Aorta (tissue), 5 donors: Measurements from ENCODE around the gene ARHGEF26. TPM values are rescaled to one million over a fixed set of nuclear protein-coding genes. Genes with fewer than 3 reads are reported as not detected.
"Not testable (repeated sequence)": the region's sequence is repeated elsewhere in the genome, so short reads cannot be mapped to it uniquely, and the experiment has no call there.

Experiments used
- ATAC-seq: fragments of 200-7000 bp; cut with Tn5 transposase; one replicate; pipeline ENCODE4 v1.9.1; 2022; ENCODE audit warnings: moderate library complexity; ENCODE audit not compliant: low FRiP score
- DNase-seq, 2 donors: peaks; one replicate each; pipeline ENCODE4 v3.0.0-alpha.2; 2020
- H3K27ac ChIP-seq, 2 donors: one replicate each; pipeline ENCODE4 v1.5.1; 2013; ENCODE audit warnings: low read length in 2 of 2, mild to moderate bottlenecking in 2 of 2, moderate library complexity in 2 of 2, control low read depth in 1 of 2, inconsistent platforms in 1 of 2, low read depth in 1 of 2
- H3K27me3 ChIP-seq, 2 donors: one replicate each; pipeline ENCODE4 v1.6.1; 2013; ENCODE audit warnings: control low read depth in 1 of 2, low read length in 1 of 2, mild to moderate bottlenecking in 1 of 2, moderate library complexity in 1 of 2; ENCODE audit not compliant: insufficient read depth in 2 of 2, control insufficient read depth in 1 of 2
- H3K36me3 ChIP-seq, 2 donors: one replicate each; pipeline ENCODE4 v1.6.1; 2013; ENCODE audit warnings: control low read depth in 1 of 2, low read length in 1 of 2, mild to moderate bottlenecking in 1 of 2; ENCODE audit not compliant: insufficient read depth in 2 of 2, control insufficient read depth in 1 of 2
- H3K4me1 ChIP-seq, 2 donors: one replicate each; pipeline ENCODE4 v1.6.1; 2013; ENCODE audit warnings: low read length in 2 of 2, control low read depth in 1 of 2, mild to moderate bottlenecking in 1 of 2, moderate library complexity in 1 of 2; ENCODE audit not compliant: insufficient read depth in 2 of 2, control insufficient read depth in 1 of 2
- H3K4me3 ChIP-seq, 2 donors: one replicate each; pipeline ENCODE4 v1.5.1; 2013; ENCODE audit warnings: low read length in 2 of 2, control low read depth in 1 of 2, mild to moderate bottlenecking in 1 of 2
- H3K9me3 ChIP-seq: one replicate; pipeline ENCODE4 v1.6.1; 2013; ENCODE audit warnings: mild to moderate bottlenecking, low read length; ENCODE audit not compliant: control insufficient read depth
- WGBS, 2 donors: extraction: QIAGEN DNeasy Blood & Tissue Kit; methylation state at CpG; one replicate each; pipeline ENCODE4 v1.1.7; 2013; 5-methylcytosine and 5-hydroxymethylcytosine counted together
- intact Hi-C, 2 donors: fragments of 100-400 bp; cut with DNase I; formaldehyde crosslinking; loops; one replicate each; pipeline versions ENCODE4 v1.14.2 to v1.15.0; 2022
- polyA plus RNA-seq, 2 donors: library from polyadenylated mRNA; stranded (reverse); fragments of 200-250 nt; gene quantifications; one replicate each; pipeline ENCODE4 v1.2.3, GENCODE V29; 2013
- total RNA-seq, 2 donors: library from RNA; stranded (reverse); fragmentation: NEBNext Ultra II Directional; extraction: Animal tissue kit (Norgen Biotek cat#: 25700); gene quantifications; one replicate each; pipeline ENCODE4 v1.2.1, GENCODE V29; 2021
- donor health status: healthy with polysubstance abuse.
- donor health status: Bipolar disorder and iron deficiency.
- donor health status: DM: no; HTN: no; CAD: no.
- donor health status: DM: no; HTN: no; CAD: no.
- donor health status: DM: yes; HTN: yes; CAD: no.

Gene ARHGEF26
- total and polyA plus RNA-seq, 4 donors = 16.4 to 31.5 (median 25.7) TPM

DNA sequence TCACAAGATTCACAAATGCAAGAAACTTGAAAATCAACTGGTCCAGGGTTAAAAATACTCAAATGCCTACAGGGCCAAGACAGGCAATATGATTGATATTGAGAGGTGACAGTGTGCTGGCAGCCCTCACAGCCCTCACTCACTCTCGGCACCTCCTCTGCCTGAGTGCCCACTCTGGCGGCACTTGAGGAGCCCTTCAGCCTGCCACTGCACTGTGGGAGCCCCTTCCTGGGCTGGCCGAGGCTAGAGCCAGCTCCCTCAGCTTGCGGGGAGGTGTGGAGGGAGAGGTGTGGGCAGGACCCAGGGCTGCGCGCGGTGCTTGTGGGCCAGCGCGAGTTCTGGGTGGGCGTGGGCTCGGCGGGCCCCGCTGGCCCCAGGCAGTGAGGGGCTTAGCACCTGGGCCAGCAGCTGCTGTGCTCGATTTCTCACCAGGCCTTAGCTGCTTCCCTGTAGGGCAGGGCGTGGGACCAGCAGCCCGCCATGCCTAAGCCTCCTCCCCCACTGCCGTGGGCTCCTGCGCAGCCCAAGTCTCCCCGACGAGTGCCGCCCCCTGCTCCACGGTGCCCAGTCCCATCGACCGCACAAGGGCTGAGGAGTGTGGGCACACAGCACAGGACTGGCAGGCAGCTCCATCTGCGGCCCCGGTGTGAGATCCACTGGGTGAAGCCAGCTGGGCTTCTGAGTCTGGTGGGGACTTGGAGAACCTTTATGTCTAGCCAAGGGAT, 33.3 kb upstream of the ARHGEF26 start:
- H3K4me3 ChIP-seq, H3K36me3 ChIP-seq, intact Hi-C loops, H3K9me3 ChIP-seq, H3K27ac ChIP-seq, H3K27me3 ChIP-seq, DNase-seq, ATAC-seq, H3K4me1 ChIP-seq: not testable (repeated sequence)
- WGBS, 2 donors = 96 to 97% methylated on average over 25 to 26 of the region's 26 CpGs

DNA sequence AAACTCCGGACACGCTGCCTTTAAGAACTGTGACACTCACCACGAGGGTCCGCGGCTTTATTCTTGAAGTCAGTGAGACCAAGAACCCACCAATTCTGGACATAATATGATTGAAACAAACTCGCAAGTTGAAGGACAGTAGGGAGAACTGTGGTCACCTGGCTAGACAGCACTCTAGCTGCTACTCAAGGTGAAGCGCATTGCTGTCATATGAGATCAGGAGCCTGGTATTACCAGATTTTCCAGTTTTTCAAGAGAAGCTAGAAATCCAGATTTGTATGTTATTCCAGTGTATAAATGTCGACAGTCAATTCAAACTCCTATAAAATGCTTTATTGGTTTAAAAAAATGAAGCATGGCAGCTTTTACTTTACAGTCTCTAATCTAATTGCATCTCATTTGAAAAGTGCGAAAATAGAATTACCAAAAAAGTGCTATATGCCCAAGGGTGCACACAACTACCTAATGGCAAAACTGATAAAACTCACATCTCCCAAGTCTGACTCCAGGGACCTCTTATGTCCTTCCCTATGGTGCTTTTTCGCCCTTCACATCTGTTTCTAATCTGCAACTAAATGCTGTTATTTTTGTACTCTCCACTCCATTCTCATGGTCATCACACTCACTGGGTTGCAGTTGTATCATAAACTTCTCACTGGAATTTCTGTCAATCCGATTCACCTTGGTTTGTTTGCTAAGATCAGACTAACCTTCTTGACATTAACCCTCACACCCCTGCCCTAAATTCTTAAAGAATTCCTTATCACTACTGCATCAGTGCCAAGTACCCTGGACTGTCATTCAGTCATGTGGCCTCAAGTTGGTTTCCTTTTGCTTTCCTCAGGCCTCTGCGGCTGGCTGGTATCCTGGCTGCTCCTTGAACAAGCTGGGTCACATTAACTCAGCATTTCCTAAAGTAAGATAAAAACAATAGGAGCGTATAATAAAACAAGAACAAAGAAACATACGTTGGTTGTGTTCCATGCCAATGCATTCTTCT, 31.5 kb upstream of the ARHGEF26 start:
- 74 to 78% methylated on average over 14 of the region's 14 CpGs for WGBS, 2 donors
- Histone ChIP-seq H3K27ac (no peak overlapping the region), H3K27me3 (no peaks in the 10 kb centered on the region), H3K4me3 (no peak overlapping the region), H3K36me3 (peaks cover 0 to 1% of the 10 kb centered on the region in 2 donors), H3K9me3 (no peaks in the 10 kb centered on the region), H3K4me1 (no peaks in the 10 kb centered on the region)
- ATAC-seq = no peak
- no peak for DNase-seq
- intact Hi-C loops = no loop called here

DNA sequence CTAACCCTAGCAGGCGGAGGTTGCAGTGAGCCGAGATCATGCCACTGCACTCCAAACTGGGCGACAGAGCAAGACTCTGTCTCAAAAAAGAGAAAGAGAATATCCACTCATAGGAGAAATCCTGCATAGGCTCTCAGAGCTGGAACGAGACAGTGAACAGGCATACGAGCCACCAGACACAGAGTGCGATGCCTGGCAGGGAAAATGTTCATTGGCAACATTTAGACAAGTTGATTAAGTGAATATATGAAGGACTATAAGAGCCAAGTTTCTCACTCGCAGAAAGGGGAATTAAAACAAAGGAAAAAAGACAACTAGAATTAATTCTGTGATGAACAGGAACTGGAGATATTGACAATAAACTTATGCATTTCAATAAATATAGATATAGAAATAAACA, 27.1 kb upstream of the ARHGEF26 start:
- 29 to 52% methylated on average over 7 of the region's 7 CpGs for WGBS, 2 donors
- H3K27ac ChIP-seq = no peak overlapping the region
- intact Hi-C loops = no loop called here

DNA sequence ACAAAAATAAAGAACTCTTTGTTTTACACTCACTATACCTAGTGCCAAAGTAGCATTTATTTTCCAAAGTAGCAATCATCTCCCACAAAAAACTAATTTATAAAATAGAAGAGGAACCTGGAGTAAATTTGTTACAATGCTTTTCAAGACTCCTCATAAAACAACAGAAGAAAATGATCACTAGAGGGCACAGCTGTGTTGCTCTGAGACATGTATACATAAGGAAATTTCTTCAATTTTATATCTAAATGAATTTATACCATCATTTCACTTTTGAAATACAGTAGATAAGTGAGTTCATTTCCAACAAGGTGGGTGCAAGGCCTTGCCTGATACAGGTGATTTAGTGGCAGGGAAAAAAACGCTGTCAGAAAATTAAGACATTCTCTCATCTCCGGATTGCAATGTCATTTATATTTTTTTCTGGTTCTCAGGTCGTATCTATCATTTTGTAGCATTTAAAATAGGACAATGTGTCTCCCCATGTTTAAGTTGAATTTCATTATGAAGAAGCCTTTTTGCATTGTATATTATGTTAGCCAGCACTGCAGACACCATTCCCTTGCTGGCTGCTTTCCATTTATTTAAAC, 25.3 kb upstream of the ARHGEF26 start:
- H3K36me3 ChIP-seq = no peaks in the 10 kb centered on the region
- no peak for ATAC-seq
- no peaks in the 10 kb centered on the region for H3K27me3 ChIP-seq
- no peak overlapping the region for H3K27ac ChIP-seq
- DNase-seq = no peak
- H3K4me1 ChIP-seq = no peaks in the 10 kb centered on the region
- no peak overlapping the region for H3K4me3 ChIP-seq
- 74 to 77% methylated on average over 3 of the region's 3 CpGs for WGBS, 2 donors
- intact Hi-C loops = loop anchor here (2.0 kb wide), 2 partner anchors 157 to 159 kb away; no protein-coding TSS in a partner anchor
- H3K9me3 ChIP-seq = no peaks in the 10 kb centered on the region

More for the DNA sequence above, 27.1 kb upstream of the ARHGEF26 start:
- Histone ChIP-seq H3K36me3 (peaks cover 0 to 1% of the 10 kb centered on the region in 2 donors), H3K4me3 (no peak overlapping the region), H3K4me1 (no peaks in the 10 kb centered on the region), H3K27me3 (no peaks in the 10 kb centered on the region), H3K9me3 (no peaks in the 10 kb centered on the region)
- DNase-seq (no peak), ATAC-seq (no peak)

DNA sequence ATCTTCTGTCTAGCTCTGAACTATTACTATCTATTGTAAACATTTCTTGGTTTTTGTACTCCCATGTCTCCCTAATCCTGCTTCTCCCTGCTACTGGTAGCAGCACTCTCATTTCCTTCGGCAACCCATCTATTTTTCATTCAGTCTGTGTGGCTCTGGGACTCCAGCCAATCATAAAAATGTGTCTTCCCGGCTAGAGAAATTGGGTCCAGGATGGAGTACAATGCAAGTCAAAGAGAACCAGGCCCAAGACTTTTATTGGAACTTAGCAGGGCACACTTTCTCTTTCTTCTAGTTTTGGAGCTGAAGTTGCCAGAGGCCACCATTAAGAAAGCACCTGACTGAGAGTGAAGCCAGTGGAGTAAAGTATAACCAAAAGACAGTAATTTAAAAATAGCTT, 22.8 kb upstream of the ARHGEF26 start:
- Histone ChIP-seq H3K27ac (no peak overlapping the region), H3K36me3 (no peaks in the 10 kb centered on the region), H3K4me1 (no peaks in the 10 kb centered on the region), H3K9me3 (no peaks in the 10 kb centered on the region), H3K27me3 (no peaks in the 10 kb centered on the region), H3K4me3 (no peak overlapping the region)
- ATAC-seq (no peak), DNase-seq (no peak)
- intact Hi-C loops = no loop called here
- 8 to 10% methylated on average over 2 of the region's 2 CpGs for WGBS, 2 donors

DNA sequence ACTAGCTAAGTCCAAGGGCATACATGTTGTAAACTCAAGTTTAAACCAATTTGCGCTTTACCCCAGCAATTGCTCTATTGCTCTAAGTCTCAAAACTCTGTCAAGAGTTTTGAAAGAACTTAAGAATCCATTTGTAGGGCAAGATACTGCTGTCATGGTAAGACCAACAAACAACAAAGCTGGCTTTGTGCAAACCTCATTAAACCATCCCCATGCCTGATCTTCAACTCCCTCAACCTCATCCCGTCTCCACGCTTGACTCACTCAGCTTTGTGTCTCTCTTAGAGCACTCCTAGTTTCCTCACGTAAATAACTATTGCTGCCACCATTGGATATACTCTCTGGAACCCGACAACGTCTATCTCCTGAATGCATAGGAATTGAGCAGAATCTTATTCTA, 20.6 kb upstream of the ARHGEF26 start:
- no peaks in the 10 kb centered on the region for H3K4me1 ChIP-seq
- H3K27me3 ChIP-seq = no peaks in the 10 kb centered on the region
- intact Hi-C loops = no loop called here
- ATAC-seq (no peak), DNase-seq (no peak)
- no peak overlapping the region for H3K4me3 ChIP-seq
- H3K9me3 ChIP-seq = no peaks in the 10 kb centered on the region
- no peaks in the 10 kb centered on the region for H3K36me3 ChIP-seq
- WGBS, 2 donors = 97% methylated on average over 6 of the region's 6 CpGs
- H3K27ac ChIP-seq = no peak overlapping the region

DNA sequence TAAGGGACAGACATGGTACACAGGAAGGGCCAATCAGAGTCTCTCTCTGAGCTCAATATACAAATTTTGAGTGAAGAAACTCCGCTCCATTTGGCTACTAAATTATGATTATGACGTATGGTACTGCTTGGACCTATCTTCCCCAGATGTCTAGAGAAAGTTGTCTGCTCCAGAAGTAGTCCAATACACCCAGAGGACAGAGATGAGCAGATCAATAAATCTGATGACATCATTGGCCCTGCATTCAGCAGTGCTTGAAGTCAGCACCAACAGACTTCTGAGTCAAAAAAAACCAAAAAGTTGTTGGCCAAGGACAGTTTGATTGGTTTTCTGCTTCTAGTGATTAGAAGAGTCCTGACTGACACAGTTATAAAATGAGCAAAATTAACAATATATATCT, 19.9 kb upstream of the ARHGEF26 start:
- intact Hi-C loops = no loop called here
- WGBS, 2 donors = 96% methylated on average over 2 of the region's 2 CpGs
- no peak for DNase-seq

DNA sequence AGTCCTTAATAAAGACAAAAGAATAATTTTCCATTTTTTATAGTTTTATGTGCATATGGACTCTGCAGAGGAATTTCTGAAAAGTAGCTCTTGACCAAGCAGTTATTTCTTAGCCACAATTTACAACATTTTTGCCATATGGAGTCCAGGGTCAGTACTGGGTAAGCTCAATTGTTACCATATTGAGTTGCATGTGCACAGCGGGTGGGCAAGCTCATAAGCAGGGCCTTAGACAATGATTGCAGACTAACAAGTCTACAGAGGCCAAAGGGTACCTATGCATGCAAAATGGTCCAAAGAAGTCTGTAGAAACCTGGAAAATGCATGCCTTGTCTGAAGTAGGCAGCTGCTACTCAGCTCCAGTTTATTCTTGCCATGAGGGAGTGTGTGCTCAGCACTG, 19.0 kb upstream of the ARHGEF26 start:
- 97 to 100% methylated on average over 1 of the region's 1 CpG for WGBS, 2 donors
- intact Hi-C loops = no loop called here
- Histone ChIP-seq H3K36me3 (no peaks in the 10 kb centered on the region), H3K9me3 (no peaks in the 10 kb centered on the region), H3K4me1 (no peaks in the 10 kb centered on the region), H3K27me3 (no peaks in the 10 kb centered on the region), H3K4me3 (no peak overlapping the region), H3K27ac (no peak overlapping the region)
- DNase-seq = no peak
- no peak for ATAC-seq

More for the DNA sequence above, 19.9 kb upstream of the ARHGEF26 start:
- Histone ChIP-seq H3K36me3 (no peaks in the 10 kb centered on the region), H3K4me1 (no peaks in the 10 kb centered on the region), H3K9me3 (no peaks in the 10 kb centered on the region), H3K27me3 (no peaks in the 10 kb centered on the region), H3K27ac (no peak overlapping the region), H3K4me3 (no peak overlapping the region)
- ATAC-seq = no peak
